ENCODE data around the gene THAP3.

THAP3 gene

GRCh38 chr1:6586404-6586816 is 38.3 kb upstream of the THAP3 start:
- no peak overlapping the region for H3K4me3 ChIP-seq (ENCODE audit: control insufficient read depth, low read depth, low read length)
- TF ChIP-seq CTCF (conservative IDR thresholded peaks at IDR 0.05; ENCODE audit: control insufficient read depth, insufficient read depth, low read depth, low read length), result no peak
- DNase-seq (ENCODE audit: low read depth), result no peak

GRCh38 chr1:6587261-6588005 is 37.2 kb upstream of the THAP3 start:
- TF ChIP-seq CTCF (conservative IDR thresholded peaks at IDR 0.05; ENCODE audit: control insufficient read depth, insufficient read depth, low read depth, low read length), result no peak
- H3K4me3 ChIP-seq (ENCODE audit: control insufficient read depth, low read depth, low read length), result no peak overlapping the region
- no peak for DNase-seq (ENCODE audit: low read depth)

GRCh38 chr1:6588128-6588892 is 36.4 kb upstream of the THAP3 start:
- no peak overlapping the region for H3K4me3 ChIP-seq (ENCODE audit: control insufficient read depth, low read depth, low read length)
- TF ChIP-seq CTCF (conservative IDR thresholded peaks at IDR 0.05; ENCODE audit: control insufficient read depth, insufficient read depth, low read depth, low read length), result no peak

GRCh38 chr1:6588893-6589520 is 35.7 kb upstream of the THAP3 start:
- DNase-seq (ENCODE audit: low read depth), result no peak
- no peak for TF ChIP-seq CTCF (conservative IDR thresholded peaks at IDR 0.05; ENCODE audit: control insufficient read depth, insufficient read depth, low read depth, low read length)
- H3K4me3 ChIP-seq (ENCODE audit: control insufficient read depth, low read depth, low read length), result no peak overlapping the region

More at GRCh38 chr1:6588128-6588892, 36.4 kb upstream of the THAP3 start:
- DNase-seq (ENCODE audit: low read depth), result no peak

- no peak overlapping the region for H3K4me3 ChIP-seq (ENCODE audit: control insufficient read depth, low read depth, low read length)
- no peak for TF ChIP-seq CTCF (conservative IDR thresholded peaks at IDR 0.05; ENCODE audit: control insufficient read depth, insufficient read depth, low read depth, low read length)
- no peak for DNase-seq (ENCODE audit: low read depth)
Observed at GRCh38 chr1:6590046-6590445, 34.6 kb upstream of the THAP3 start.

GRCh38 chr1:6591222-6591621 is 33.4 kb upstream of the THAP3 start:
- H3K4me3 ChIP-seq (ENCODE audit: control insufficient read depth, low read depth, low read length), result no peak overlapping the region
- no peak for TF ChIP-seq CTCF (conservative IDR thresholded peaks at IDR 0.05; ENCODE audit: control insufficient read depth, insufficient read depth, low read depth, low read length)
- no peak for DNase-seq (ENCODE audit: low read depth)
